ENCODE results near the gene SH3PXD2B.
"Not testable (repeated sequence)": the region's sequence is repeated elsewhere in the genome, so short reads cannot be mapped to it uniquely, and the experiment has no call there.

Gene SH3PXD2B

DNA sequence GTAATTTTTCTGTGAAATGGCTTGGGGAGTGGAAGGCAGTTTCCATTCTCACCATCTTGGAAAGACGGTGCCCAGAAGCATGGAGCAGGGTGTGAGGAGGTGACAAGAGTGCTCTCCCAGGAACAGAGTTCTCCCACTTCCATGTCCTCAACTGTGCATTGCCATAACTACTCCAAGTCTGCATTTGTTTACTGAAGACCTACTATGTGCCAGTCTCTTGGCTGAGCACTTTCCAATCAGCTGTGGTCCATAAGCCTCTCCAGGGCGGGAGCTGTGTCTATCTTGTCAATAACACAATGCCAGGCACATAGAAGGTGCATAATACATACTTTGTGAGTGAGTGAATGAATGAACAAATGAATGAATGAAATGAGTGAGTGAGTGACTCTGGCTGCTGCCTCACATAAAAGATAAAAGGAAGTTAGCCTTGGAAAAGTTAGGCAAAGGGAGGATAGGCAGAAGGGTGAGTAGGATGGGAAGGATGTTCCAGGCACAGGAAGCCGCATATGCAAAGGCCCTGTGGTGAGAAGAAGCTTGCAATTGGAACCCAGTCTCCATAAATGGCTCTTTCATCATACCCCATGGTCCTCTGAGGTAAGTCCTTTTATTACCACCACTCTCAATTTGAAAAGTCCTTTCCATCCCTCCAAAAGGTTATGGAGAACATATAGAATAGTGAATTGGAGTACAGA, 31.3 kb upstream of the SH3PXD2B start:
- no peak for DNase-seq (ENCODE audit: low spot score)

DNA sequence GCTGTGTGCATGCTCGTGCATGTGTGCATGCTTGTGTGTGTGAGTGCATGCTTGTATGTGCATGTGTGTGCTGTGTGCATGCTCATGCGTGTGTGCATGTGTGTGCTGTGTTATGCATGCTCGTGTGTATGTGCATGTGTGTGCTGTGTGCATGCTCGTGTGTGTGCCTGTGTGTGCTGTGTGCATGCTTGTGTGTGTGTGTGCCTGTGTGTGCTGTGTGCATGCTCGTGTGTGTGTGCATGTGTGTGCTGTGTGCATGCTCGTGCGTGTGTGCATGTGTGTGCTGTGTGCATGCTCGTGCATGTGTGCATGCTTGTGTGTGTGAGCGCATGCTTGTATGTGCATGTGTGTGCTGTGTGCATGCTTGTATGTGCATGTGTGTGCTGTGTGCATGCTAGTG, 30.3 kb upstream of the SH3PXD2B start:
- no peak for DNase-seq (ENCODE audit: low spot score)

DNA sequence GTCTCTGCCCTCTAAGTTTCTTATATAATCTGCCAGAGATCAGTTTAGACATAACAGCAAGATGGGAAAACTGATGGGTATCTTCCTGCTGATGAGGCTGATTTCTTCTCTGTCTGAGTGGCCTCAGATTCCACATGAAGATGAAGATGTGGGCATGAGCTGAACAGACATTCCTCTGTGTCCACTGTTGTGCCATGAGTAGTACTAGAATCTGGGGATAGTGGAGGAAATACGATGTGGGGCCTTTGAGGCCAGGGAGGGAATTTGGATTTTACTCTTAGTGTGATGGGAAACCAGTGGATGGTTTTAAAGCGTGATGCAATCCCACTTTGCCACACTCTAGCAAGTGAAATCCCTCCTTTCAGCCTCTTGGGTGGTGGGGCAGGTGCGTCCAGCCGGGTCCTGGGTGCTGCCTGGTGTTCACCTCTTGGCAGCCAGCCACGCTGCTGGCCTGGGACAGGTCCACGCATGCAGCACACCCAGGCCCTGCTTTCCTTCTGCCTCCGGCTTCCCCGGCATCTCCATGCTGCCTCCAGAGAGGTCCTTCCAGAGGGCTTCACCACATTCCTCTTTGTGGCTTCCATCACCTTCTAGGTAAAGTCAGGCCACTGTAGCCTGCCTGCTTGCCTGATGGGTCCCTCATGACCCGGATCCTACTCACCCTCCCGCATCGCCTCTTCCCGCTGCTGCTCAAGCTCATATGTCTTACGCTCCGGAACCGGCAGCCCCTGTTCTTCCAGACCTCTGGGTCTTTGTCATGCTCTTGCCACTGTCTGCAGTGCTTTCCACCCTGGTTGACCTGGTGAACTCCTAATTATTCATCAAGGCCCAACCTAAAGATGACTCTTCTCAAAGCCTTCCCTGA, 28.1 kb upstream of the SH3PXD2B start:
- DNase-seq (ENCODE audit: low spot score) = no peak

DNA sequence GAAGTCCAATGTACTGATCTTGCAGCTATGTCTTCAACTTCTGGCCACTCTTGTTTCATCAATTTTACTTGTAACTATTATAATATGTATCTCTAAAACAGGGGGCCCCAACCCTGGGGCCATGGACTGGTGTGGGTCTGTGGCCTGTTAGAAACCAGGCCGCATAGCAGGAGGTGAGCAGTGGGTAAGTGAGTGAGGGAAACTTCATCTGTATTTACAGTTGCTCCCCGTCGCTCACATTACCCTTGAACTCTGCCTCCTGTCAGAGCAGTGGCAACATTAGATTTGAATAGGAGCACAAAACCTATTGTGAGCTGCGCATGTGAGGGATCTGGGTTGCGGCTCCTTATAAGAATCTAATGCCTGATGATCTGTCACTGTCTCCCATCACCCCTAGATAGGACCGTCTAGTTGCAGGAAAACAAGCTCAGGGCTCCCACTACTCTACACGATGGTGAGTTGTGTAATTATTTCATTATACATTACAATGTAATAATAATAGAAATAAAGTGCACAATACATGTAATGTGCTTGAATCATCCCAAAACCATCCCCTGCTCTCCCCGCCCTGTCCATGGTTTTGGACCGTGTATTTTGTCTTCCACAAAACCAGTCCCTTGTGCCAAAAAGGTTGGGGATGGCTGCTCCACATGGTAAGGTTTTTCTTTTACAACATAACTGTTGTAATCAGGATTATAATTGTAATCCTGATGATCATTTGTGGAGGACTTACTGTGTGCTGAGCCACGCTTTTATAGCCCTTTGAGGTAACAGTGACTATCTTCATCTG, 26.9 kb upstream of the SH3PXD2B start:
- no peak for DNase-seq (ENCODE audit: low spot score)

DNA sequence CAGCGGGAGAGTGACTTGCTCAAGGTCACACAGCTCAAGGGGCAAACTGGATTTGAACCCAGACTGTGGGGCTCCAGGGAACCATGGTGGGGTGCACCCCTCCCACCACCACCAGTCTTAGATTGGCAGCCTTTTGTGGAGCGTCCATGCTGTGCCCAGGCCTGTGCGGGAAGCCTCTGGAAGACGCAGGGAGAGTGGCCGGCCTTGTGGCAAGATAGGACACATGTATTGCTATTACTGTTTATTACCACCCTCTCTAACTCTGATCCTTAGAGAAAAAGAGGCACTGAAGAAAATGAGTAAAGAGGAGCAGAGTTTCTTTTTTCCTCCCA, 25.4 kb upstream of the SH3PXD2B start:
- no peak for DNase-seq (ENCODE audit: low spot score)

DNA sequence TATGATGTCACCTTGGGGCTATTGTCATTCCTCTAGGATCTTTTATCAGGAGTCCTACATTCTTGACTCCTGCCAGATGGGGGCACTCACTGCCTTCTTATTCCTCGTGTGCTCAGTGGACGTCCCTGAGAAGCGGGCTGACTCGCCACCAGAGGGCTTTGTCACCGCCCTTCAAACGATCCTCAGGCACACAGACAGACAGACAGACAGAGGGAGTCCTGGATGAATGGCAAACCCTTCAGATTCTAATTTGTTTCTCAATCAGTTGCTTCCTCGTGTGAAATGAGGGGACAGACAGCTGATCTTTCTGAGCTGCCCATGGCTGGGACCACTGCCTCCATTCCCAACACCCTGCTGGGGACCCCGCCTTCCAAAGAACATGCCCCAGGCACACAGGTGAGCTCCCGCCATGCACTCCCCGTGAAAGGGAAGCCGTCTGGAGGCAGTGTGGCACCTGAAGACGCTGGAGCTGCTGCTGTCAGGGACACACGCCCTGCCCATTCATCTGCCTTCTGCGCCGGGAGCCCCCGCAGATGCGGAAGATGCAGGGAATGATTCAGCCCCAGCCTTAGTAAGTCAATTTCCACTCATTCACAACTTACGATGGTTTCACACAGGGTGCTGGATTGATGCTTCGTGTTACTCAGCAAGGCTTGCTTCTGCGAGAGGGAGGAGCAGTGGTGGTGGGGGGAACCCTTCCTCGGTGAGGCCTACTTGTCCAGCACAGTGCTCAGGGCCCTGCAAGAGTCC, 24.9 kb upstream of the SH3PXD2B start:
- DNase-seq (ENCODE audit: low spot score) = peak; percentile 61

DNA sequence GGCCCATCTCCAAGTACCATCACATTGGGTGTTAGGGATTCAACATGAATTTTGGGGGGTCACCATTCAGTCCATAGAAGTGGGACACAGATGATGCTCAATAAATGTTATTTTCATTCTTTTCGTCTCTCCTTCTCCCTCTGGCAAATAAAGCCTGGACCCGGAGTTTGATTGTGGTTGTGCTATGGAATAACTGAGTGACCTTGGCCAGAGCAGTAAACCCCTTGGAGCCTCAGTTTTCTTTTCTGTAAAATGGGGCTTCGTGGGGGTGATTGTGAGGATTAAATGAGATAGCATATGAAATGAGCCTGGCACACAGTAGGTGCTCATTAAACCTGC, 24.3 kb upstream of the SH3PXD2B start:
- not testable (repeated sequence) for DNase-seq (ENCODE audit: low spot score)

DNA sequence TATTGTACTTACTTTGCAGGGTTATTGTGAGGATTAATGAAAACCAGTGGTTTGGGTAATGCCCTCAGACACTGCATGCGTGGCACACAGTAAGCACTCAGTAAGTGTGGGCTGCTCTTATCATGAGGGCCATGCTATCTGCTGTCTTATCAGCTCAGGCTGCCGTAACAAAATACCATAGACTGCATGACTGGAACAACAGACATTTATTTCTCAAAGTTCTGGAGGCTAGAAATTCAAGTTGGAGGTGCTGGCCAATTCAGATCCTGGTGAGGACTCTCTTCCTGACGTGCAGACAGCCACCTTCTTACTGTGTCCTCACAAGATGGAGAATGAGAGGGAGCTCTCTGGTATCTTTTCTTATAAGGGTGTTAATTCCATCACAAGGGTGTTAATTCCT, 23.9 kb upstream of the SH3PXD2B start:
- no peak for DNase-seq (ENCODE audit: low spot score)

DNA sequence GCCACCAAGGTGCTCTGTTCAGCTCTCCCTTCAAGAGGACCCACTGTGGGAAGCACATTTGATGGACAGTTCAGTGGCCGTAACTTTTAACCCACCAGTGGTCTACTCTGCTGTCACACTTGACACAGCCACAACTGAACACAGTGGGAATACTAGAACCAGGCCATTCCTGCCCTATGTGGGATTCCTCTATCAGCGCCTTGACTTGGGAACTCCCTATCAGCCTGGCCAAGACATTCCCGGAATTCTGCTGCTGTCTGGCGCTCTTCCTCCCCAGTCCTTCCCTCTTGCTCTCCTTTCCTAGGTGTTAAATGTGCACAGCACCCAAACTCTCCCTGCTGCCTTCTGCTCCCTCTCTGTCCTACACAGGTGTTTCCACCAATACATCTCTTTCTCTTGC, 23.1 kb upstream of the SH3PXD2B start:
- no peak for DNase-seq (ENCODE audit: low spot score)

DNA sequence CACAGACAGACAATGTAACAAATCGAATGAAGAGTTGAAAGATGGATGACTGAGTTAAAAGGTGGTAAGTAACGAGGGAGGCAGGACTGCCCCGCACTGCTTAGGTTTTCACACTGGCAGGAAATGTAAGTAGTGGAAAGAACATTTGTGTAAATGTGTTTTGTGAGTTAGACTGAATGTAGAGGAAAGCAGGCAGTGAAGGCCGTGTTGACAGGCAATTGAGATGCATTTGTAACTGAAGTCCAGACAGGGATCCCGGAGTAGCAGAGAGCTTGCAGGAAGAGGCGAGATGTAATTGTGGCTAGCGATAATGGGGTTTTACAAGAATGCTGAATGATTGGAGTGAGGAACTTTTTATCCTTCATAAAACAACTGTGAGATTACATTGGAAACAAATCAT, 20.0 kb upstream of the SH3PXD2B start:
- no peak for DNase-seq (ENCODE audit: low spot score)

DNA sequence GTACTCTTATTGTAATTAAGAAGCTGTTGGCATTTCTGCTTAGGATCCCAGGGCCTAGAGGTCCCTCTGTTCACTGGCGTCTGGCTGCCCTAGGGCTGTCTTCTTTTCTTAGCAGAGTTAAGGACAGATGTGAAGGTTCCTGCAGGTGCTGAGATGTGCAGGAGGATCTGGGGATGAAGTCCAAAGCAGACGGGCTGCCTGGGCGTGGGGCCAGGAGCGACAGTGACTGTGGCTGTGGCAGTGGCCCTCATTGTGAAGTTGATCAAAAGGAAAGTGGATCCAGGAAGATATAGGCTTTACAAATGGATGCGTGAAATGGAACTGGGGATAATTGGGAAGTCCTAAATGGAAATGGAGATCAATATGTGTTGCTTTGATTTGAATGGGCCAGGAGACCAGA, 19.1 kb upstream of the SH3PXD2B start:
- DNase-seq (ENCODE audit: low spot score) = no peak

DNA sequence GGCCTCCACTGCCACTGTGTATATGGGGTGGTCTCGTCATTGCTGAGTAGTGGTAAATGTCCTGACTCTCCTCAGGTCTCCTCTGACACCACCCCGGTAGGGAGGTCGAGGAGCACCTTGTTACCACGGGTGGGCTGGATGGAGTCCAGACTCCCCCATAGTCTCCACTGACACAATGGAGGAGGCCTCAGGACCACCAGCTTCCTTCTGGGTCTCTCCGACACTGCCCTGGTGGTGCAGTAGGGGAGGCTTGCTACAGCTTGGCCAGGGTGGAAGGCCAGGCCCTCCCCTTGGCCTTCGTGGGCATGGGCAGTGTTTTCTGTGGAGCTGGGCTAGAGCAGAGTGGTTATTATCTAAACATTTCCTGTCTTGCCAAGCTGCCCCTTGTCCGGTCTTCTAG, 15.4 kb upstream of the SH3PXD2B start:
- no peak for DNase-seq (ENCODE audit: low spot score)

DNA sequence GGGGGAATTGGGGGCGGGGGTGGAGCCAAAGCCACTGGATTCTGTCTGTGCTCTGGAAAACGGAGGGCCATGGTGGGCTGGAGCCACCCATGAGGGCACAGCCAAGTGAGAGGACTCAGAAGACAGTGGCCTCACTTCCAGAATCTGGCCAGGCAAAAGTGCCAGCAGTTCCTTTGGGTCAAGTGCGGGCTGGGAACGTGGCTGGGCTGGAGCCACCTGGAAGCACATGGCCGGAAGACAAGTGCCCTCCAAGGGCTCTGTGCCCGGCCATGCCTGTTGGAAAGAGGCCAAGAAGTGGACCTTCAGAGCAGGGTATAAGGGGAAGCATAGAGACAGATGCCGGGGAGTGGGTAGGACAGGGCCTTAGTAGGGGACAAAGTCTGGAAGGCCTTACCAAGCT, 11.7 kb upstream of the SH3PXD2B start:
- DNase-seq (ENCODE audit: low spot score) = no peak

DNA sequence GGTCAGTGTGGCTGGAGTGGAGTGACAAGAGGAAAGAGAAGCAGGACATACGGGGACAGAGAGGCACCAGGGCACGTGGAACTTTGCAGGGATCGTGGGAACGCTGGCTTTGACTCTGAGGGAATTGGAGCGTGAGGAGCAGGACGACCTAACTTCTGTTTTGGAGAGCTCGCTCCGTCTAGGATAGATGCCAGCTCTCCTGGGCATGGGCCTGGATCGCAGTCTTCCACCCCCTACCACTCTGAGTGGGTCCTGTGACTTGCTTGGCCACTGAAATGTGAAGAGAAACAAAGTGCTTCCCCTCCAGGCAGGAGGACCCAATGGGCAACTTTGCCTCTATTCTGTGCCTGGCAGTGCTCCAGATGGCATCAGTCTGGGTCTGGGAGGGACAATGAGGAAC, 8.7 kb upstream of the SH3PXD2B start:
- DNase-seq (ENCODE audit: low spot score) = no peak

DNA sequence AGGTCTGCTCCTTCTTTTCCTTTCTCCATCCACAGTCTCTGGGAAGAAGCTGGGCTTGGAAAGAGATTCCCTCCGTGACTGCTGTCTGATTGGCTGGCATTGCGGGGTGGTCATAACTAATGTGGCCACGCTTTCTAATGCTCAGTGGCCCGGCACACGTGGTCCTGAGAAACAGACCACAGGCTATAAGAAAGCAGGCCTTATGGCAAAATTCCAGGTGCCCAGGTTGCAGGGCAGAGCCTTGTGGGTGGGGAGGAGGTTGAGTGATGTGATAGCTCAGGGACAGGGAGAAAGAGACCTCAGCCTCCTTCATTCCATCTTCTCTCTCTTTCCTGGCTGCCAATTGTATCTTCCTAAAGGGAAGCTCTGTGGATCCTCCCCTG, 5.4 kb upstream of the SH3PXD2B start:
- no peak for DNase-seq (ENCODE audit: low spot score)

DNA sequence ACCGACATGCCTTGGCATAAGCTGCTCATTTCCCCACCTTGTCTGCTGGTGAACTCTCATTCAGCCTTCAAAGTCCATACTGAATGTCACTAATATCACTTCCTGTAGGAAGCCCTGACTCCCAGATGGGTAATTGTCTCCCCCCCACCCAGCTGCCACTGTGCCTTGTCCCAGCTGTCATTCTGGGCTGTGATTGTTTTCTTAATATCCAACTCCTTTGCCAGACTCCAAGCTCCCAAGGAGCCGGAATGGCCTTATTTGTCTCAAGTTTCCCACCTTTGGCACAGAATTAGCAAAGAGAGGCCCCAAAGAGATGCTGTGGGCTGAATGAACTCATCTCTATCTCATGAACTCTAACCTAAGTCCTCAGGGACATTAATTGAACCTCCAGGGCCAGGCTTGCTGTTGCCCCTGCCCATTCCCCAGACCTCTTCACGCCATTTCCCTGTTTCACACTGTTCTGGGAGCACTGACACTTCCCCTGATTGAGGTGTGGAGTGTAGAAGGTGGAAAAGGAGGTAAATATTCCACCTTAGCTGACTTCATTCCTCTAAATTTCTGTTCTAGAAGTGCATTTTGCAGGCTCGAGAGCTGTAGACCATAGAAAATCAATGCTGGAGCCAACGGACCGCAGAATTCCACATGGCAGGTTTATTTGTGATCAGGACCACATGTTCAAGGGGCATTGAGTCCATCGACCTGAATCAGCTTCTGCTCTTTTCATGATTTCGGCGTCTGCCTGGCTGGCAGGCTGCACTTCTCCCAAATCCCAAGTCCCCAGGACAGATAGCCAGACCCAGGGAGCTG, 4.9 kb upstream of the SH3PXD2B start:
- DNase-seq (ENCODE audit: low spot score) = no peak

DNA sequence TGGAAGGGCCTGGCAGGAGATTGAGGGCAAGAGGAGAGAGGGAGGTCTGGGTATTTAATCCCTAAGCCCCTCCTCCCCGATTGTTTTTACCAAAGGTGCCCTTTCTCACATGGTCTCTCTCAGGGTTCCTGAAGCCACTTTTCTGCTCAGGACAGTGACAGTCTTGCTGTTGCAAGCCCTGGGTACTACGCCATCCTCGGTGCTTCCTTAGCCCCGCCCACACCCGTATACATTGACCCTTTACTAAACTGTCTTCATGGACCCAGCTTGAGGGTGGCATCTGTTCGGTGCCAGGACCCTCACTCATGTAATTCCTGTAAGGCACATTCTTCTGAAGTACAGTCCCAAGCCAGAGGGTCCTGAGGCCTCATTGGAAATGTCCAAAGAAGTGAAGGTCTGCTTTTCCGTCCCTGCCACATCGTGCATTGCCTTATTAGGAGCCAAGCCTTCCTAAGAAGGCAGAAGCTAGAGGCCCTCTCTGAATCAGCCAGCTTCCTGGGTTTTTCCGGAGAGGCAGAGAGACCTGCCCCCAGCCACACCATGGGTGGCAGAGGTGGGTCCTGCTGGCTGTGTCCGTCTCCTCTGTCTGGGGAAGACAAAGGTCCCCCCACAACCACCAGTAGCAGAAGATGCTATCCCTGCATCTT, 1.9 kb upstream of the SH3PXD2B start:
- DNase-seq (ENCODE audit: low spot score) = no peak

DNA sequence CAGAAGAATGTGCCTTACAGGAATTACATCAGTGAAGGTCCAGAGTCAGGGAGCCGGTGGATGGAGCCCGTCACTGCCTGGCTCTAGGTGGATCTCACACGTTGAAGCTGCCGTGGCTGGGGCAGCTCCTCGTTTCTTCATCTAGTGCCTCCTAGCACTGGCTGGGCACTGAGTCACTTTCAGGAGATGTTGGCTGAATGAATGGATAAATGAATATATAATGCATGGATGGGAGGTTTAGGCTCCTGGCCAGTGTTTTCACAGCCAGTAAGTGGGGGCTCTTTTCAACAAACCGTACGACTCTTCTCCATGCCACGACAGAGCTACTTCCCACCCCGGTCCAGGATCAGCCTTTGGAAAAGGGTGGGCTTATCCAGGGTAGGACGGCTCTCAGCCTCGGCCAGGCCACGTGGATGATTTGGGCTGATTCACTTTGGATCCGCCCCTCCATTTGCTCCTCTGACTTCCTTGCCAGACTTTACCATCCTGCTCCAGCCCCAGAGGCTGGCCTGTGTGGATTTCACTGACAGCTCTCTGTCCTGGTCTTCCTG, 1.3 kb upstream of the SH3PXD2B start:
- DNase-seq (ENCODE audit: low spot score) = no peak

DNA sequence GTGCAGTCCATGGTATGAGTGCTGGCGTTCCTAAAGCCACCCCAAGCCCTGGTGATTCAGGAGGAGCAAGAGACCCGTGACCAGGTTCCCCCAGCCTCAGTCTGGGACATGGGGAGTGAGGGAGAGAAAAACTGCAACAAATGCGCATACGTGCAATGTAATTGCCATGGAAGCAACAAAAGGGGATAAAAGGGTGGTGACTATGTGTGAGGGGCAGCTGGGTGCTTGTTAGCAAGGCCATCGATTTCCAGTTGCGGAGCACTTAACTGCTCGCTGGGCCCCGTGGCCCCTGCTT, 709 bp upstream of the SH3PXD2B start:
- DNase-seq (ENCODE audit: low spot score) = no peak

DNA sequence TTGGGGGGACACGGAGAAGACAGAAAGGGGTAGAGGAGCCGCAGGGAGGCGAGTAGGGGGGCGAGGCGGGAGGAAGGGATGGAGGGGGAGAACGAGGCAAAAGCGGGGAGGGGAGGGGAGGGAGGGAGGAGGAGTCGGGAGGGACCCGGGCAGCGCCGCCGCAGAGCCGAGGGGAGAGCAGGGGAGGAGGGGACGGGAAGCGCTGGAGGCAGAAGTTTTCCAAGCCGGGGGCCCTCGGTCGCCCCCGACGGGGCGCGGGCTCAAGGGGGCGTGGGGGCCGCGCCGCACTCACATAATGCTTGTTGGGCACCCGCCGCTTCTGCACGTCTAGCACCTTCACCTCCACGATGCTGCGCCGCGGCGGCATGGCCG, 353 bp downstream of the SH3PXD2B start:
- DNase-seq (ENCODE audit: low spot score) = no peak

Data from hematopoietic multipotent progenitor cell treated with erythropoietin and hydrocortisone succinate and interleukin-3 and kit ligand, for 15 days (in vitro differentiated cells).